HFFc6 (cell line): Measurements from ENCODE around the gene SERPINB8. TPM values are rescaled to one million over a fixed set of nuclear protein-coding genes. Genes with fewer than 3 reads are reported as not detected.
A peak's percentile ranks its signal among the peaks of the same experiment; 100 is the strongest.

ENCODE experiments used
- DNase-seq: peaks from one replicate; pipeline ENCODE4 v3.0.0-alpha.2; 2018
- H3K27ac Mint-ChIP-seq: 2 replicates; pipeline ENCODE4 v1.8.0; 2020; ENCODE audit warnings: mild to moderate bottlenecking, mixed read lengths
- H3K27me3 Mint-ChIP-seq: 2 replicates; pipeline ENCODE4 v1.8.0; 2021; ENCODE audit warnings: mild to moderate bottlenecking, moderate library complexity, mixed read lengths; ENCODE audit not compliant: insufficient read depth
- H3K36me3 Mint-ChIP-seq: 2 replicates; pipeline ENCODE4 v1.8.0; 2021; ENCODE audit warnings: low read depth, mixed read lengths
- H3K4me1 Mint-ChIP-seq: 2 replicates; pipeline ENCODE4 v1.8.0; 2020; ENCODE audit warnings: low read depth, mixed read lengths
- H3K4me3 Mint-ChIP-seq: 2 replicates; pipeline ENCODE4 v1.8.0; 2020; ENCODE audit warnings: mild to moderate bottlenecking, moderate library complexity, mixed read lengths
- H3K9me3 Mint-ChIP-seq: 2 replicates; pipeline ENCODE4 v1.8.0; 2020; ENCODE audit warnings: mild to moderate bottlenecking, mixed read lengths
- CTCF ChIP-seq: fragments of 200-600 bp; sonication (generic); IDR thresholded peaks from 2 replicates; pipeline ENCODE4 v1.5.0; 2021; ENCODE audit warnings: antibody characterized with exemption, mild to moderate bottlenecking
- total RNA-seq, 6 experiments: library from RNA; stranded (reverse); fragmentation: NEBNext Ultra II Directional; extraction: Animal tissue kit (Norgen Biotek cat#: 25700); gene quantifications; 2 replicates in 1 of 6; 3 replicates in 5 of 6; pipeline ENCODE4 v1.2.3, GENCODE V29; 2021

The SERPINB8 gene
- total RNA-seq, 6 experiments from 2014 or later, result 32.6 to 42.9 (median 36.9) TPM

DNA sequence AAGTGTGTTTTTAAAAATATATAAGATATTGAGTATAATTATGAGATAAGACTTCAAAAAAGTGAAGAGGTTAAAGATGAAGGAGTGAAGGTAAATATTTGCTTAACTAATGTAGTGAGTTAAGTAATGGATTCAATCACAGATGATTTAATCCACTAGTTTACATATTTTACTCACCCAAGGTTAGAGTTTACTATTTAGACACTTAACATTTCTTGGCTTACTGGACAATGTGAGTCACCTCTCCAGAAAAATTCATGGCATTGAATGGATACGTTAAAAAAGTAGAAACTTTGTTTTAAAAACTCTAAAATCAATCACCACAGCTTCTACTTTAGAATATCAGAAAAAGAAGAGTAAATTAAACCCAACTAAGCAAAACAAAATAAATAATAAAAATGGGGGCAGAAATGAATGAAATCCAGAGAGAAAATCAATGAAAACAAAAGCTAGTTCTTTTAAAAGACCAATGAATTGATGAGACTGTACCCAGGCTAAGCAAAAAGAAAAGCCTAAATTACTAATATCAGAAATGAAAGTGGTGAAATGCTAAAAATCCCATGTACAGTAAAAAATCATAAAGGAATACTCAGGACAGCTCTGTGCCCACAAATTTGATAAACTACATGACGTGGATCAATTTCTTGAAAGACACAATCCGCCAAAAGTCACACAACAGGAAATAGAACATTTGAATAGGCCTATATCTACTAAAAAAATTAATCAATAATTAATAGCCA is 22.7 kb upstream of the SERPINB8 start:
- no peak for DNase-seq
- H3K4me1 Mint-ChIP-seq, result peaks cover 37% of the 10 kb centered on the region
- no peak for TF ChIP-seq CTCF
- H3K36me3 Mint-ChIP-seq, result peaks cover 7% of the 10 kb centered on the region
- H3K27ac Mint-ChIP-seq, result no peak overlapping the region
- no peaks in the 10 kb centered on the region for H3K9me3 Mint-ChIP-seq
- H3K4me3 Mint-ChIP-seq, result no peak overlapping the region
- peaks cover 25% of the 10 kb centered on the region for H3K27me3 Mint-ChIP-seq

GRCh38 chr18:63949068-63949737 is 20.7 kb upstream of the SERPINB8 start, which contains the start of gene HMSD:
Gene HMSD, plus strand, starts transcription at chr18:63949301. Its CDS starts 4,155 bp downstream, at chr18:63953456.
- peaks cover 37% of the 10 kb centered on the region for H3K4me1 Mint-ChIP-seq
- no peak within 1 kb of the TSS for H3K27ac Mint-ChIP-seq
- peak within 1 kb of the TSS; percentile 6; the same call in 1 of the 2 replicates for H3K4me3 Mint-ChIP-seq
- H3K9me3 Mint-ChIP-seq, result no peaks in the 10 kb centered on the region
- H3K36me3 Mint-ChIP-seq, result peaks cover 2% of the 10 kb centered on the region
- peak; percentile 46; the same call in 1 of the 2 replicates for TF ChIP-seq CTCF
- H3K27me3 Mint-ChIP-seq, result peaks cover 12% of the 10 kb centered on the region
- DNase-seq, result no peak

GRCh38 chr18:63951302-63951705 is 18.6 kb upstream of the SERPINB8 start:
- H3K9me3 Mint-ChIP-seq, result no peaks in the 10 kb centered on the region
- H3K4me1 Mint-ChIP-seq, result peaks cover 43% of the 10 kb centered on the region
- H3K36me3 Mint-ChIP-seq, result no peaks in the 10 kb centered on the region; the same call in 1 of the 2 replicates
- DNase-seq, result peak; percentile 12
- no peak overlapping the region for H3K27ac Mint-ChIP-seq
- peaks cover 7% of the 10 kb centered on the region; the same call in 1 of the 2 replicates for H3K27me3 Mint-ChIP-seq
- H3K4me3 Mint-ChIP-seq, result no peak overlapping the region
- TF ChIP-seq CTCF, result peak; percentile 71

- Mint-ChIP-seq H3K27me3 (peaks cover 4% of the 10 kb centered on the region; the same call in 1 of the 2 replicates), H3K4me1 (peaks cover 39% of the 10 kb centered on the region), H3K9me3 (no peaks in the 10 kb centered on the region), H3K27ac (no peak overlapping the region), H3K36me3 (no peaks in the 10 kb centered on the region; the same call in 1 of the 2 replicates), H3K4me3 (no peak overlapping the region)
- DNase-seq, result no peak
- TF ChIP-seq CTCF, result no peak
Observed at GRCh38 chr18:63953811-63954210, 16.1 kb upstream of the SERPINB8 start.

DNA sequence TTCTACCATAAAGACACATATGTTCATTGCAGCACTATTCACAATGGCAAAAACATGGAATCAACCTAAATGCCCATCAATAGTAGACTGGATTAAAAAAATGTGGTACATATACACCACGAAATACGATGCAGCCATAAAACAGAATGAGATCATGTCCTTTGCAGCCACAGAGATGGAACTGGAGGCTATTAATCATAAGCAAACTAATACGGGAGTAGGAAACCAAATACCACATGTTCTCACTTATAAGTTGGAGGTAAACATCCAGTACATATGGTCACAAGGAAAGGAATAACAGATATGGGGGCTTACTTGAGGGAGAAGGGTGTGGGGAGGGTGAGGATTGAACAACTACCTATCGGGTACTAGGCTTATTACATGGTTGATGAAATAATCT is 13.1 kb upstream of the SERPINB8 start:
- TF ChIP-seq CTCF, result no peak
- H3K27ac Mint-ChIP-seq, result no peak overlapping the region
- peak; percentile 41 for DNase-seq
- peaks cover 8% of the 10 kb centered on the region; the same call in 1 of the 2 replicates for H3K27me3 Mint-ChIP-seq
- H3K9me3 Mint-ChIP-seq, result no peaks in the 10 kb centered on the region
- no peaks in the 10 kb centered on the region for H3K36me3 Mint-ChIP-seq
- peak overlapping the region; percentile 31; the same call in 1 of the 2 replicates for H3K4me3 Mint-ChIP-seq
- peaks cover 20% of the 10 kb centered on the region for H3K4me1 Mint-ChIP-seq
